Ovary (tissue), 3 donors: ENCODE measurements around the gene NRL.

Experiments used
- CTCF ChIP-seq, 3 donors: fragments of 450-650 bp in 2 of 3; fragments of 200-600 bp in 1 of 3; IDR thresholded peaks; one replicate each; pipeline versions ENCODE4 v1.5.1 to v1.8.0; 2016 to 2022; ENCODE audit warnings: antibody characterized with exemption in 3 of 3, mild to moderate bottlenecking in 1 of 3
- POLR2A ChIP-seq: fragments of 450-650 bp; IDR thresholded peaks from one replicate; pipeline ENCODE4 v1.6.1; 2017; ENCODE audit warnings: antibody characterized with exemption, mild to moderate bottlenecking, moderate library complexity
- donor health status: DM: no; HTN: no; CAD: no.

- TF ChIP-seq CTCF (IDR thresholded peaks at IDR 0.05) (peak; percentile 96 to 99 (median 97)), POLR2A (peak; percentile 51)
Observed at GRCh38 chr14:24160850-24161804, 46.4 kb upstream of the NRL start, which contains the start of gene IRF9.
